K562 (cell line): ENCODE data around the gene ZSCAN26. TPM values are rescaled to one million over a fixed set of nuclear protein-coding genes. Genes with fewer than 3 reads are reported as not detected.

Experiments used
- ATAC-seq: fragments of 200-7000 bp; cut with Tn5 transposase; 3 replicates; pipeline ENCODE4 v1.9.1; 2020; ENCODE audit warnings: moderate library complexity
- BruUV-seq: library from RNA; stranded (reverse); fragments of 400-500 nt; replicated peaks from 2 replicates; lab custom pipeline; 2021; lab: Mats Ljungman, UMichigan
- CTCF ChIA-PET: fragments of 300-600 bp; formaldehyde crosslinking; extraction: SDS; loops from one replicate; lab custom pipeline; 2021; ENCODE audit warnings: low intra/inter-chr PET ratio; lab: Yijun Ruan, JAX
- POLR2A ChIA-PET: fragments of 300-600, 350-650 bp; sonication (Branson Sonifier 250); formaldehyde crosslinking; extraction: SDS; loops from one replicate; lab custom pipeline; 2021; ENCODE audit warnings: antibody characterized with exemption, inconsistent platforms; lab: Yijun Ruan, JAX
- DNase-seq, 4 experiments: peaks; one replicate each; pipeline versions ENCODE4 v3.0.0 to v3.0.0-alpha.2; 2011 to 2018; ENCODE audit warnings: low spot score in 3 of 4, mixed read lengths in 3 of 4; ENCODE audit errors: extremely low read depth in 1 of 4
- FAIRE-seq: peaks from 2 replicates; lab custom pipeline; 2011; peaks lifted over from hg19 to GRCh38; lab: Jason Lieb, UNC
- H2AFZ ChIP-seq: 2 replicates; pipeline ENCODE4 v1.6.0; 2011; ENCODE audit warnings: low read depth, low read length, control low read depth, inconsistent platforms
- H3K27ac ChIP-seq: fragments of 200-600 bp; 3 replicates; pipeline ENCODE4 v1.8.0; 2011; ENCODE audit warnings: low read depth, mild to moderate bottlenecking, control low read depth, inconsistent platforms, low read length, moderate library complexity, mixed read lengths; ENCODE audit errors: extremely low read depth
- H3K27me3 ChIP-seq, 2 experiments: fragments of 300-600 bp in 1 of 2; 2 replicates in 1 of 2; 3 replicates in 1 of 2; pipeline versions ENCODE4 v1.6.0 to v1.8.0; 2011; ENCODE audit warnings: inconsistent platforms in 2 of 2, low read length in 2 of 2, mild to moderate bottlenecking in 1 of 2, mixed read lengths in 1 of 2, moderate library complexity in 1 of 2; ENCODE audit not compliant: control insufficient read depth in 2 of 2, insufficient read depth in 2 of 2
- H3K36me3 ChIP-seq: fragments of 300-600 bp; 3 replicates; pipeline ENCODE4 v1.8.0; 2011; ENCODE audit warnings: mild to moderate bottlenecking, low read length, inconsistent platforms; ENCODE audit not compliant: control insufficient read depth, insufficient read depth
- H3K4me1 ChIP-seq, 2 experiments: fragments of 200-600 bp in 1 of 2; replicated peaks in 1 of 2; 2 replicates in 1 of 2; 3 replicates in 1 of 2; pipeline versions ENCODE4 v1.5.1 to v1.8.0; 2011; ENCODE audit warnings: inconsistent platforms in 2 of 2, low read length in 2 of 2, mild to moderate bottlenecking in 1 of 2, mixed read lengths in 1 of 2, moderate library complexity in 1 of 2; ENCODE audit not compliant: control insufficient read depth in 2 of 2, insufficient read depth in 2 of 2
- H3K4me2 ChIP-seq: 2 replicates; pipeline ENCODE4 v1.6.1; 2011; ENCODE audit warnings: low read length, control low read depth, inconsistent platforms, mixed read lengths; ENCODE audit not compliant: insufficient read depth
- H3K4me3 ChIP-seq: fragments of 200-600 bp; sonication (generic), shearing (Covaris generic); 2 replicates; pipeline ENCODE4 v1.5.1; 2016; ENCODE audit warnings: control low read depth, inconsistent platforms
- H3K79me2 ChIP-seq: fragments of 200-600 bp; 3 replicates; pipeline ENCODE4 v1.8.0; 2011; ENCODE audit warnings: low read length, inconsistent platforms; ENCODE audit not compliant: control insufficient read depth, insufficient read depth
- H3K9ac ChIP-seq, 2 experiments: 2 replicates each; pipeline versions ENCODE4 v1.6.0 to v1.6.1; 2011; ENCODE audit warnings: low read depth in 2 of 2, low read length in 2 of 2, control low read depth in 1 of 2, inconsistent platforms in 1 of 2, mild to moderate bottlenecking in 1 of 2, mixed read lengths in 1 of 2; ENCODE audit not compliant: insufficient read depth in 1 of 2
- H3K9me1 ChIP-seq: one replicate; pipeline ENCODE4 v1.6.0; 2011; ENCODE audit warnings: inconsistent platforms, mild to moderate bottlenecking, low read length, moderate library complexity; ENCODE audit not compliant: control insufficient read depth, insufficient read depth
- H3K9me3 ChIP-seq: replicated peaks from 2 replicates; pipeline ENCODE4 v1.5.1; 2011; ENCODE audit warnings: low read depth, low read length, inconsistent platforms; ENCODE audit not compliant: control insufficient read depth, insufficient read depth
- H4K20me1 ChIP-seq: replicated peaks from 2 replicates; pipeline ENCODE4 v1.6.1; 2011; ENCODE audit warnings: low read length, inconsistent platforms, mixed read lengths; ENCODE audit not compliant: control insufficient read depth, insufficient read depth
- CCNT2 ChIP-seq: IDR thresholded peaks from 2 replicates; pipeline ENCODE4 v1.6.1; 2011; ENCODE audit warnings: borderline replicate concordance, low read depth, mild to moderate bottlenecking, moderate library complexity, mixed read lengths, low read length; ENCODE audit not compliant: insufficient read length; ENCODE audit errors: extremely low read depth
- ETV6 ChIP-seq, 3 experiments: fragments of 150-350 bp in 1 of 3; sonication (generic) in 1 of 3; formaldehyde crosslinking in 1 of 3; IDR thresholded peaks; 2 replicates each; pipeline versions ENCODE4 v1.6.1 to v1.8.0; 2014 to 2022; ENCODE audit warnings: borderline replicate concordance in 2 of 3, low read depth in 2 of 3, antibody characterized with exemption in 1 of 3, low read length in 1 of 3, mild to moderate bottlenecking in 1 of 3, missing genetic modification reagents in 1 of 3
- MAFK ChIP-seq: IDR thresholded peaks from 2 replicates; pipeline ENCODE4 v1.6.1; 2011; ENCODE audit warnings: low read length, improper control_type of control experiment
- PHB2 ChIP-seq: fragments of 450-650 bp; IDR thresholded peaks from 2 replicates; pipeline ENCODE4 v1.6.1; 2017; ENCODE audit warnings: low read depth
- POLR2B ChIP-seq: fragments of 450-650 bp; IDR thresholded peaks from 2 replicates; pipeline ENCODE4 v1.6.1; 2018; ENCODE audit warnings: low read depth; ENCODE audit not compliant: partially characterized antibody
- SMAD1 ChIP-seq: fragments of 150-350 bp; IDR thresholded peaks from 2 replicates; pipeline ENCODE4 v1.6.1; 2014; ENCODE audit warnings: low read length, low read depth; ENCODE audit not compliant: partially characterized antibody
- ZNF217 ChIP-seq: sonication (generic); formaldehyde crosslinking; IDR thresholded peaks from 2 replicates; pipeline ENCODE4 v1.8.0; 2022; ENCODE audit warnings: mild to moderate bottlenecking, missing genetic modification reagents
- ZNF263 ChIP-seq: sonication (generic); formaldehyde crosslinking; IDR thresholded peaks from 2 replicates; pipeline ENCODE4 v1.8.0; 2022; ENCODE audit warnings: mild to moderate bottlenecking, missing genetic modification reagents, borderline replicate concordance
- ZNF76 ChIP-seq: fragments of 250-450 bp; sonication (Bioruptor Pico); IDR thresholded peaks from 2 replicates; pipeline ENCODE4 v1.4.0; 2020; ENCODE audit warnings: mild to moderate bottlenecking, moderate library complexity, borderline replicate concordance
- ZNF830 ChIP-seq: fragments of 250-450 bp; sonication (Bioruptor Pico); IDR thresholded peaks from 2 replicates; pipeline ENCODE4 v1.5.0; 2021; ENCODE audit warnings: mild to moderate bottlenecking
- WGBS: fragments of 100-300 bp; shearing (Covaris generic); methylation state at CpG from one replicate; pipeline ENCODE4 v1.1.6; 2016; ENCODE audit warnings: low coverage, mixed read lengths; ENCODE audit not compliant: insufficient coverage; ENCODE audit errors: missing lambda C conversion rate; 5-methylcytosine and 5-hydroxymethylcytosine counted together
- in situ Hi-C: fragments of 300-500 bp; cut with MboI; formaldehyde crosslinking; loops from 4 replicates; pipeline ENCODE4 v1.15.0; 2018; ENCODE audit warnings: inconsistent platforms, mixed read lengths
- intact Hi-C: fragments of 100-400 bp; cut with micrococcal nuclease; formaldehyde crosslinking; loops from 2 replicates; pipeline ENCODE4 v1.14.2; 2022
- polyA plus RNA-seq, 8 experiments: library from polyadenylated mRNA; depleted of rRNA in 4 of 8; stranded (reverse) in 5 of 8; unstranded in 3 of 8; fragments of >200 nt; fragmentation: Nextera tagmentation in 2 of 8; fragmentation: Illumina TruSeq in 1 of 8; extraction: Ambion mirVana in 2 of 8; extraction: Trizol in 1 of 8; gene quantifications; 2 replicates each; pipeline versions ENCODE4 v1.2.1 to v1.2.3, GENCODE V29; 2011 to 2014; ENCODE audit warnings: inconsistent platforms in 1 of 8, missing spikeins in 1 of 8
- total RNA-seq, 7 experiments: library from RNA; depleted of rRNA in 6 of 7; stranded (reverse); fragments of >200 nt in 6 of 7; fragmentation: Illumina TruSeq in 2 of 7; extraction: Trizol in 2 of 7; gene quantifications; 2 replicates each; pipeline versions ENCODE4 v1.2.1 to v1.2.3, GENCODE V29; 2011 to 2021; ENCODE audit warnings: low replicate concordance in 1 of 7
- TF ChIP-seq, protein P1 (sequence below): IDR thresholded peaks from 2 replicates; pipeline ENCODE4 v1.6.1; 2016; ENCODE audit warnings: missing genetic modification characterization, missing compliant biosample characterization
- TF ChIP-seq, protein P2 (sequence below): fragments of 250-450 bp; sonication (Bioruptor Pico); IDR thresholded peaks from 2 replicates; pipeline ENCODE4 v1.5.1; 2021; ENCODE audit warnings: mild to moderate bottlenecking

ZSCAN26 gene
- total and polyA plus RNA-seq, 9 of the 15 experiments (the other 6 are each of a cell fraction or from before 2014, with no cell fraction given): 5.9 to 14.2 (median 10.5) TPM

DNA sequence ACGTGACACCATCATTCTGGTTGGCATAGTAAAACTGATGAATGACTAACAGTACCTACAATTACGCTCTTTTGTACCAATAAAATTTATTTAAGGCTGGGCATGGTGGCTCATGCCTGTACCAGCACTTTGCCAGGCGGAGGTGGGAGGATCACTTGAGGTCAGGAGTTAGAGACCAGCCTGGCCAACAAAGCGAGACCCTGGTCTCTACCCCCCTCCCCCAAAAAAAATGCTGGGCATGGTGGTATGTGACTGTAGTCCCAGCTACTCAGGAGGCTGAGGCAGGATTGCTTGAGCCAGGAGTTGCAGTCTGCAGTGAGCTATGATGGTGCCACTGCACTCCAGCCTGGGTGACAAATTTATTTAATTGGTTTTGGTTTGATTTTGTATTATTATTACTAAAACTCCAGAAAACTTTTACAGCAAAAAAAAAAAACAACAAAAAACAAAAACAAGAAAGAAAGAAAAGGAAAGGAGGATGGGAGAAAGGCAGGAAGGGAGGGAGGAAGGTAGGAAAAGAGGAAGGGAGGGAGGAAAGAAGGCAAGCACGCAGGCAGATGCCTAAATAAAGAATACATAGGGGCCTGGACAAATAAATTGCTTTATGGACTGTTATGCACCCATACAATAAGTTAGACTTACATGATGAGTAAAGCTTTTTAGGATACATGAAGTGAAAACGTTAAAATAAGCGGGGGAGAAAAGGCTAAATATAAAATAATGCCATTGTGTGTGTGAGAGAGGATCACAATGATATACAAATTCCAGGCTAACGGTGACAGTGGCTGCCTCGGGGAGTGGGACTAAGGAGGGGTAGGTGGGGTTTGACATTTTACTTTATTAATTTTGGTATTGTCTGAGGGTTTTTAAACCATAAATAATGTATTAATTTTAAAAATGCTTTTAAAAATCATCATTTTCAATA lies 42.5 kb upstream of the ZSCAN26 start (continued):
- TF ChIP-seq, protein P1, sequence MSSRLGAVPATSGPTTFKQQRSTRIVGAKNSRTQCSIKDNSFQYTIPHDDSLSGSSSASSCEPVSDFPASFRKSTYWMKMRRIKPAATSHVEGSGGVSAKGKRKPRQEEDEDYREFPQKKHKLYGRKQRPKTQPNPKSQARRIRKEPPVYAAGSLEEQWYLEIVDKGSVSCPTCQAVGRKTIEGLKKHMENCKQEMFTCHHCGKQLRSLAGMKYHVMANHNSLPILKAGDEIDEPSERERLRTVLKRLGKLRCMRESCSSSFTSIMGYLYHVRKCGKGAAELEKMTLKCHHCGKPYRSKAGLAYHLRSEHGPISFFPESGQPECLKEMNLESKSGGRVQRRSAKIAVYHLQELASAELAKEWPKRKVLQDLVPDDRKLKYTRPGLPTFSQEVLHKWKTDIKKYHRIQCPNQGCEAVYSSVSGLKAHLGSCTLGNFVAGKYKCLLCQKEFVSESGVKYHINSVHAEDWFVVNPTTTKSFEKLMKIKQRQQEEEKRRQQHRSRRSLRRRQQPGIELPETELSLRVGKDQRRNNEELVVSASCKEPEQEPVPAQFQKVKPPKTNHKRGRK: peak; percentile 97
- TF ChIP-seq ZNF217 (CRISPR knock-in tag): no peak

DNA sequence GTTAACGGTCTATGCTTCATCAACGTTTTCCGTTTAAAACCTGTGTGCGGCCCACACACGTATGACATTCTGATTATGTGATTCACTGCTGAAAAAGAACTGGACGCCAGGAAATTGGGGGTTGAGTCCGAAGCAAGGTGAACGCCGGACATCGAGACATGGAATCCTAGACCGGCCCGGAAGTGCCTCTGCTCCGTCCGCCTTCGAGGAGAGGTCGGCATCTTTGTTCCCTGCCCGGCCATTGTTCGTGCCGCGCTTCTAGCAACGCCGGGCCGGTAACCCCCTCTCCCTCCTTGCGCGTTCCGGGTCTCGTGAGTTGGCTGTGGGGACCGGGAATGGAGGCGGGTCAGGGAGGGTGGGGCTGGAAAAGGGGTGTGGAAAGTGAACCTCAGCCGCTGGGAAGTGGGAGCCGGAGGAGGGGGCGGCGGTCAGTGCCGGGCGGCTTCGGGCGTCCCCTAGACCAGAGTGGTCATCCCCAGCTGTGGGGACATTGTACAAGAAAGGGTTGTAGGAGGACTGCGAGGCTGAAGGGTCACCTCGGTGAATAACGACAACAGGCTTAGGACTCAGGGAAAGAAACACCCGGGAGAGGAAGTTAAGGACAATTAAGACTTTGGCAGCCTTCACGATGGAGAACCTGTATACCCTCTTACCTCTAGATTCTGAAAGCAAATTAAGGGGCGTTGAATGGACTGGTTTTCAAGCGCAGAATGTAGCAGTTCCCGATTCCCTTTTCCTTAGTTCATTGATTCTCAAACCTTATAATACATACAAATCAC lies 41.7 kb upstream of the ZSCAN26 start, which contains the start of gene ZSCAN9:
TSS of gene ZSCAN9 (plus strand) at position 220 of the 779 bp plus-strand sequence. CDS start 1,810 bp downstream, outside the sequence.
- Histone ChIP-seq H3K4me2 (peak within 1 kb of the TSS; percentile 95), H3K36me3 (peaks cover 33% of the 10 kb centered on the region), H3K9me1 (no peaks in the 10 kb centered on the region), H3K79me2 (peaks cover 35% of the 10 kb centered on the region), H3K9me3 (no peaks in the 10 kb centered on the region), H3K9ac (peak within 1 kb of the TSS; percentile 92), H3K27ac (peak within 1 kb of the TSS; percentile 85), H3K27me3 (no peaks in the 10 kb centered on the region), H4K20me1 (no peaks in the 10 kb centered on the region), H2AFZ (peak within 1 kb of the TSS; percentile 93), H3K4me1 (peaks cover 7 to 47% of the 10 kb centered on the region in 2 experiments), H3K4me3 (peak within 1 kb of the TSS; percentile 79)
- BruUV-seq: TSS peak; percentile 53
- under 1% methylated on average over 43 of the region's 45 CpGs for WGBS
- intact Hi-C loops: loop anchor here (1.0 to 10.0 kb wide), 4 partner anchors 27 to 390 kb away; partner anchors contain the start of genes PGBD1, ZKSCAN4 and ZKSCAN8
- FAIRE-seq: peak; percentile 92
- DNase-seq: peak; percentile 83 to 94 (median 90)
- ChIA-PET POLR2A (interaction anchor here (0.5 to 2.5 kb wide), 5 partner anchors 9 to 110 kb away, joined by 3 to 14 read pairs (median 4); partner anchors contain the start of gene ZSCAN31), CTCF (interaction anchor here (0.7 kb wide), 1 partner anchor 80 kb away, joined by 3 read pairs; no protein-coding TSS in a partner anchor)
- peak; percentile 89 for ATAC-seq
- in situ Hi-C loops: no loop called here
- TF ChIP-seq MAFK (peak; percentile 43; the same call in 1 of the 2 replicates), POLR2B (peak; percentile 75), PHB2 (no peak), SMAD1 (peak; percentile 81), CCNT2 (peak; percentile 36), ZNF830 (CRISPR knock-in tag) (0 out of 2 replicates have a peak, but pooled peaks have one; percentile 45), ZNF263 (CRISPR knock-in tag) (peak; percentile 36; the same call in 1 of the 2 replicates), ETV6 (IDR thresholded peaks at IDR 0.05; ENCODE audit: borderline replicate concordance in 1 of 2, low read depth in 2 of 2, low read length in 1 of 2) (peak in 1 of 2 experiments; percentile 50; a peak in 1 of 4 replicates), ETV6 (CRISPR knock-in tag; IDR thresholded peaks at IDR 0.05; ENCODE audit: borderline replicate concordance) (no peak), ZNF76 (peak; percentile 55; the same call in 1 of the 2 replicates)
- TF ChIP-seq, protein P2, sequence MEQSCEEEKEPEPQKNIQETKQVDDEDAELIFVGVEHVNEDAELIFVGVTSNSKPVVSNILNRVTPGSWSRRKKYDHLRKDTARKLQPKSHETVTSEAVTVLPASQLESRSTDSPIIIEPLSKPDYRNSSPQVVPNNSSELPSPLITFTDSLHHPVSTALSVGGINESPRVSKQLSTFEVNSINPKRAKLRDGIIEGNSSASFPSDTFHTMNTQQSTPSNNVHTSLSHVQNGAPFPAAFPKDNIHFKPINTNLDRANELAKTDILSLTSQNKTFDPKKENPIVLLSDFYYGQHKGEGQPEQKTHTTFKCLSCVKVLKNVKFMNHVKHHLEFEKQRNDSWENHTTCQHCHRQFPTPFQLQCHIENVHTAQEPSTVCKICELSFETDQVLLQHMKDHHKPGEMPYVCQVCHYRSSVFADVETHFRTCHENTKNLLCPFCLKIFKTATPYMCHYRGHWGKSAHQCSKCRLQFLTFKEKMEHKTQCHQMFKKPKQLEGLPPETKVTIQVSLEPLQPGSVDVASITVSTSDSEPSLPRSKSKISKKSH (CRISPR knock-in tag): no peak
